ENCODE results near the gene GLA. TPM values are rescaled to one million over a fixed set of nuclear protein-coding genes. Genes with fewer than 3 reads are reported as not detected.

GLA gene
- total and polyA plus RNA-seq, 2 of the 13 experiments (the other 11 are each of a cell fraction or from before 2014, with no cell fraction given): 31.4 to 59.3 TPM

- 0 out of 2 replicates have a peak, but pooled peaks have one; percentile 32 for TF ChIP-seq ARNTL (CRISPR knock-in tag; IDR thresholded peaks at IDR 0.05)
- no peak for TF ChIP-seq SRSF1 (optimal IDR thresholded peaks at IDR 0.05; ENCODE audit: low read depth, low read length)
- peak; percentile 86 for TF ChIP-seq MAX (IDR thresholded peaks at IDR 0.05)
- no peak for TF ChIP-seq BHLHE40 (IDR thresholded peaks at IDR 0.05; ENCODE audit: low read length)
- TF ChIP-seq HNF4A (CRISPR knock-in tag; IDR thresholded peaks at IDR 0.05): peak; percentile 37; the same call in 1 of the 2 replicates
- TF ChIP-seq CEBPB (IDR thresholded peaks at IDR 0.05; ENCODE audit: borderline replicate concordance, low read depth, low read length): no peak
- no peak for TF ChIP-seq ZNF598 (CRISPR knock-in tag; IDR thresholded peaks at IDR 0.05; ENCODE audit: borderline replicate concordance)
- TF ChIP-seq ZBTB43 (CRISPR knock-in tag; conservative IDR thresholded peaks at IDR 0.05): no peak
- TF ChIP-seq ARNT2 (CRISPR knock-in tag; IDR thresholded peaks at IDR 0.05; ENCODE audit: low read depth): no peak
- TF ChIP-seq NR3C1 (CRISPR knock-in tag; IDR thresholded peaks at IDR 0.05): no peak
- TF ChIP-seq RFX5 (IDR thresholded peaks at IDR 0.05; ENCODE audit: low read depth, low read length): no peak
- no peak for TF ChIP-seq YY1 (IDR thresholded peaks at IDR 0.05; ENCODE audit: insufficient read depth, insufficient replicate concordance, low read depth, low read length)
- TF ChIP-seq CCDC6 (CRISPR knock-in tag; IDR thresholded peaks at IDR 0.05): peak; percentile 53; the same call in 1 of the 2 replicates
- no peak for TF ChIP-seq ZNF609 (CRISPR knock-in tag; IDR thresholded peaks at IDR 0.05; ENCODE audit: borderline replicate concordance)
- TF ChIP-seq ZBTB2 (CRISPR knock-in tag; IDR thresholded peaks at IDR 0.05; ENCODE audit: low read depth): no peak
- no peak for TF ChIP-seq MED8 (CRISPR knock-in tag; IDR thresholded peaks at IDR 0.05; ENCODE audit: insufficient replicate concordance)
- no peak for TF ChIP-seq HOXD1 (CRISPR knock-in tag; IDR thresholded peaks at IDR 0.05)
- peak; percentile 19; the same call in 1 of the 2 replicates for TF ChIP-seq ZFY (CRISPR knock-in tag; IDR thresholded peaks at IDR 0.05)
- TF ChIP-seq PCBP2 (optimal IDR thresholded peaks at IDR 0.05; ENCODE audit: low read depth, low read length, poor library complexity, severe bottlenecking): no peak
- TF ChIP-seq HMG20A (CRISPR knock-in tag; IDR thresholded peaks at IDR 0.05; ENCODE audit: borderline replicate concordance): no peak
- TF ChIP-seq PHF5A (CRISPR knock-in tag; IDR thresholded peaks at IDR 0.05; ENCODE audit: low read depth, unreplicated experiment): no peak
Observed at GRCh38 chrX:101348452-101349192, 59.1 kb downstream of the GLA start, which contains the start of gene TIMM8A (continued).

Measured in HepG2 (cell line).